GM12873 (cell line): Measurements from ENCODE around the gene ARL15.

Experiments used
- CTCF ChIP-seq: IDR thresholded peaks from 2 replicates; pipeline ENCODE4 v1.5.1; 2012; ENCODE audit warnings: low read depth, mild to moderate bottlenecking, moderate library complexity, low read length, control low read depth; ENCODE audit not compliant: insufficient read depth; ENCODE audit errors: missing control alignments

ARL15 gene

DNA sequence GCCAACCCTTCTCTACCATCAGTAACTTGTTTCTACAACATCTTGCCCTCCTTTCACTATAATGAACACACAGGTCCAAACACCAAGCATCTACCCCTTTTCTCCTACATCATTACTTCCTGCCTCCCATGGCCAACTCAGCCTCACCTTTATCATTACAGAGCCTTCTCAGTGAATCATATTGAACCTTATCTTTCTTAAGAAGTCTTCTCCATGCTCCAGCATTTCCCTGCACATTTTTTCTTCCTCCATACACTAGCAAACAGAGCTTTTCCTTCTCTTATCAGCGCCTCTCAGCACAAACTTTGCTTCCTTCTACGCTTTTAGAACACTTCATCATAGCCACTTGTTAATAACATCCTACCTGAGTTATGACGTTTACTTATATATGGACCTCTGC is 148.2 kb downstream of the ARL15 start:
- TF ChIP-seq CTCF, result no peak

DNA sequence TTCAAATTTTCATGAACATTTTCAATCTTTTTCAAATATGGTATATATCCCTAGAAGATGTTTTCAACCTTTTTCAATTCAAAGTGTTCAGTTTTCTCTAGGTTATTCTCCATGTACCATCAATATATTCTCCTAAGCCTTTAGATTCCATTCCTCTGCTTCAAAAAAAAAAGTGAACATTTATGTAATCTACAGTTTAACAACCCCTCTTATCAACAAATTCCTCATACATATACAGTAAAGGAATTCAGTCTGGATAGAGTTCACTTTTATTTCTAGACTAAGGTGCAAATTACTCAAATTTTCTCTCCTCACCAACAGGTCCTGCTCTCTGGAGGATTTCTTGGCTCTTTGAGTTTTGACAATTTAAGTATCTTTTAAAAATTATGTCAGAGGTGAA is 150.0 kb downstream of the ARL15 start:
- TF ChIP-seq CTCF, result no peak

DNA sequence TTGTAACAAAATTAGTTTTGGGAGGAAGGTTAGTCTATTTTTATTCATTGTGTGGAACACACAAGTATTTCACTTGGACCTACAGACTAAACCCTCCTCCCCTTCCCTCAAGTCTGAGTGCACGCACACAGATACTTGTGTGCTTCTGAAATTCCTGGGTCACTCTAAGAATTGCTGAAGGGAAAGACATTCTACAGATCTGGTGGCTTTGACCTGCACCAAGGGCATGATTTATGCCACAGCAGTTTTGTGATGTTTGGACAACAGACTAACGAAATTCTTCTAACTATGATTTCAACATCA is 150.5 kb downstream of the ARL15 start:
- TF ChIP-seq CTCF, result no peak

DNA sequence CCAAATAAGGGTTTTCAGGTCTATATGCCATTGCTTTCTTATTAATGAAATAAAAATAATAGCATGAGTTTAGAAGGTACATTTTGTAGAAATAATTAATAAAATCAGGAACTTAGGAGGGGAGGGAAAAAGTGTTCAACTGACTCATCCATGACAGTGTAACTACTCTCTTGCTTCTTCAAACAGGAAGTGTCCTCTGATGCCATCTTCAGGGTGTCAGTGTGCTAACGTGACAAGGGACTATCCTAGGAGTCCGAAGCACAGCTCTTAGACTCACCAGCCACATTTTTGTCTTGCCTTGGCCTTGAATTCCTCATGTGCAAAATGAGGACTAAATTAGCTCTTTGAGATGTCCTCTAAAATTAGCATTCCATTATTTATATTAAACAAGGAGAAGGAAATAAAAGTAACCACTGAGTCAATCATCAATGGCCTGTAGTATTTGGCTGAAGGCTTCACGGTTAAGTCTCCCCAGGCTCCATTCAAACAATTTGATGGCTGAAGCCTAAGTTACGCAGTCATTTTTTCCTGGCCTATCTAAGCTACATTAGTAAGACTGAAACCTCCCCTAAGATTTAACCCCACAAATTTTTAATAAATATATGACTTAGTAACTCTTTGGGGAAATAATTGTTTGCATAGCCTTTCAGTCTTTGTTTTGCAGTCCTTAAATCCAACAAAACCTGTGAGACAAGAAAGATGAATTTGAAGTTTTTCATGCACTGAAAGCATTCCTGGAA is 151.1 kb downstream of the ARL15 start:
- no peak for TF ChIP-seq CTCF

DNA sequence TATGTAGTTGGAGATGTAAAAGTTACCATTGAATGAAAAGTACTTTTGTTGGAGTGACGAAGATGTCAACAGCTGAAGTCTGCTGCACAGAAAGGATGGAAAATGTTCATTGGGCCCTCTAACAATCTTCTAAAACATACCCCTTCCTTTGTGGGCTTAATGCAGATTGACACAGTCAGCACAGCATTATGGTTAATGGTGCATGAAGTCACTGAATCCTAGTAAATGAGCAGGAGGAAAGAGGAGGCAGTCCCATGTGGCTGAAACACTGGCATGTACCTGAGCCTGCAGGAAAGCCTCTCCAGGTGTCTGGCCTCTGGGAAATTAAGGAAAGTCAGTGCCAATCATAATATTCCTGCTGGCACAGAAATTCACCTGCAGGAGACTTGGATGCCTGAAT is 153.8 kb downstream of the ARL15 start:
- TF ChIP-seq CTCF, result no peak

- no peak for TF ChIP-seq CTCF
Observed at GRCh38 chr5:54150841-54151240, 159.5 kb downstream of the ARL15 start.

GRCh38 chr5:54148858-54149257 is 161.5 kb downstream of the ARL15 start:
- TF ChIP-seq CTCF, result no peak
